GM18517 (cell line): Measurements from ENCODE around the gene SENP8.
"Not testable (repeated sequence)": the region's sequence is repeated elsewhere in the genome, so short reads cannot be mapped to it uniquely, and the experiment has no call there.

Experiments used
- ATAC-seq: cut with Tn5 transposase; IDR thresholded peaks from one replicate; pipeline ENCODE4 v1.9.1; 2021; ENCODE audit warnings: mild to moderate bottlenecking, moderate library complexity; ENCODE audit not compliant: unreplicated experiment

Gene SENP8

DNA sequence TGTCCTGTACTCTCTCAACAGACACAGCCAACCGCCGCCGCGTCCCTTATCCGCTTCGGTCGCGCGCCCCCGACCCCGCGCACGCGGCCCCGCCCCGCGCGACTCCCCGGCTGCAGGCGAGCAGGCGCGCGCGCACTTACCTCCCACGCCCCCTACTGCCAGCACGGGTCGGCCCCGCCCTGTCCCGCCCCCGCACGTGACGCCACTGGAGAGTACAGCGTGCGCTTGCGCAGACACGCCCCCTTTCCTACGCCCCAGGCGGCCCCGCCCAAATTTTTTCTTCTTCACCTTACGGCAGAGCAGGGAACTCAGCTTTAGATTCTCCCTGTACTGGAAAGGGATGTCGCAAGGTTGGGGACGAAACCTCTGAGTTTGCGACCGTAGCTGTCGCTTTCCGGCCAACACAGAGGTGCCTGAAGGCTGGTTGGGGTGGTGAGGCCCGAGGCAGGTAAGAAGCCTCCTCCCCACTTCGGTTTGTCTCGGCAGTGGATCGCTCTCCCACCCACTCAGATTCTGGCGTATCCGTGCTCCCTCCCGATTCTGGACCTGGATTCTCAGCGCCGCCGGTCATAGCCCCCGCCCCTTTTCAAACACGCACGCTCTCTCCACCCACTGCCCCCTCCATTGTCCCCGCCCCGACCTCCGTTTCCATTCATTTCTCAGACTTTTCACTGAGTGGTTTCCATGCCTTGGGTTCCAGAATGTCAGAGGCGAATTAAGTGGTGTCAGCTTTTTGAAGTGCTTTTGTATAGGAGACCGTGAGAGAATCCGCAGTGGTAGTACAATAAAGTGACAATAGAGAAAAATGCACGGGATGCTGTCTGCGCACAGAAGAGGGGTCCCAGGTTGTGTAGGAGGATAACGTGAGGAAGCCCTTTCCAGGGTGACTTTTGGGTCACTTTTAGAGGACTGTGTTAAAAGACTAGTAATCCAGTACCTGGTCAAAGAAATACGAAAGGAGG, at the start of gene SENP8, which contains the start of gene MYO9A:
Gene SENP8 (plus strand): TSS at position 387 of the 962 bp plus-strand sequence. CDS start 21,221 bp downstream, outside the sequence.
Gene MYO9A (minus strand): TSS at position 134 of the 962 bp plus-strand sequence. CDS start 71,587 bp downstream, outside the sequence.
- ATAC-seq = peak; percentile 64

DNA sequence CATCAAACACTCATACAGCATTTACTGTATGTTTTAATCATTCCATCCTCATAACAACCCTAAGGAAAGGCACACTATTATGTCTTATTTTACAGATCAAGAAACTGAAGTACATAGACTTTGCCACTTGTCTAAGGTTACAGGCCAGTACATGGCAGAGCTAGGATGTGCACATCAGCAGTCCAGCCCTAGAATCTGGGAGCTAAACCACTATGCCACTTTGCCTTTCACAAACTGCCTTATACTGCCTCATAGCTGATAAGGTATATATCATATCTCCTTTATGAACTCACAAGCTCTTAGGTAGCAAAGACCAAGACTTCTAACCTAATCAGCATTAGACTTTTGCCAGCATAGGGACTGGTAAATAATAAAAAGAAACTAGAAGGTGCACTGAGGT, 49.3 kb upstream of the SENP8 start:
- no peak for ATAC-seq

DNA sequence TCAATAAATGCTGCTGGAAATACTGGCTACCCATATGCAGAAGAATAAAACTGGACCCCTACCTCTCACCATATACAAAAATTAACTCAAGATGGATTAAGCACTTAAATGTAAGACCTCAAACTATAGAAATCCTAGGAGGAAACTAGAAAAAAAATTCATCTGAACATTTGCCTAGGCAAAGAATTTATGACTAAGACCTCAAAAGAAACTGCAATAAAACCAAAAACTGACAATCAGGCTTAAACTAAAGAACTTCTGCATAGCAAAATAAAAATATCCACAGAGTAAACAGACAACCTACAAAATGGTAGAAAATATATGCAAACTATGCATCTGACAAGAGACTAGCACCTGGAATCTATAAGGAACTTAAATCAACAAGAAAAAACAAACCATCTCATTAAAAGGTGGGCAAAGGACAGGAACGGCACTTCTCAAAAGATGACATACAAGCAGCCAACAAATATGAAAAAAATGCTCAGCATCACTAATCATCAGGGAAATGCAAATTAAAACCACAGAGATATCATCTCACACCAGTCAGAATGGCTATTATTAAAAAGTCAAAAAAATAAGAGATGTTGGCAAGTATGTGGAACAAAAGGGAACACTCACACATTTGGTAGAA, 47.3 kb upstream of the SENP8 start:
- no peak for ATAC-seq

DNA sequence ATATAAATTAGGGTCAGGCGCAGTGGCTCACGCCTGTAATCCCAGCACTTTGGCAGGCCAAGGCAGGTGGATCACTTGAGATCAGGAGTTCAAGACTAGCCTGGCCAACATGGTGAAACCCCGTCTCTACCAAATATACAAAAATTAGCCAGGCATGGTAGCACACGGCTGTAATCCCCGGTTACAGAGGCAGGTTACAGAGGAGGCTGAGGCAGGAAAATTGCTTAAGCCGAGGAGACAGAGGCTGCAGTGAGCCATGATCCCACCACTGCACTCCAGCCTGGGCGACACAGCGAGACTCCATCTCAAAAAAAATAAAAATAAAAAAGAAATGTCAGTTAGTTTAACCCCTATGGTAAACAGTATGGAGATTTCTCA, 46.8 kb upstream of the SENP8 start:
- ATAC-seq = not testable (repeated sequence)

DNA sequence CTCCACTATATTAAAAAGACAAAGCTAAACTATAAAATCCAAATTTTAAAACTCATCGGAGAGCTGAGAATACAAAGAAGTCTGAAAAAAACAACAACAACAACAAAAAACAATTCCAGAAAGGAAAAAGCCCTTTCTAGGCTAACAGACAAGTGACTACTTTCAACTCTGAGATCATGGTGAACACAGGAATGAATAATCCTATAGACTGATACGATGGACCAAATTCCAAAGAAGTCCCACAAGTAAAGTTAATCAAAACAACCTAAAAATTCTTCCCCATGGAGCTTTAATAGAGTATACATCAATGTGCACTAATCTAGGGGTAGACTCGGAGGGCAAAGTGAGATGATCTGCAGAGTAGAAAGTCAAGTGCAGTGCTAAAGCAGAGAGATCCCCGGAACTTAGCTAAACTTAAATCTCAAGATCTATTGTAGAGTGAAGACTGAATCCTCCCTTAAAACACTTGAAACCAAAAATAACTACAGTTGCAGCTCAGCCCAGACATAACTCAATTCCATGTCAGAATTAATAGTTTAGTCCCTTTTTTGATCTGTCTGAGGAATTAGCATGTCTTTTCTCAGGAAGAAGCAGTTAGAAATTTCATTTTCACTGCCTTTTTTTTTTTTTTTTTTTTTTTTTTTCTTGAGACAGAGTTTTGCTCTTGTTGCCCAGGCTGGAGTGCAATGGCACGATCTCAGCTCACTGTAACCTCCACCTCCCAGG, 43.7 kb upstream of the SENP8 start:
- ATAC-seq = no peak

DNA sequence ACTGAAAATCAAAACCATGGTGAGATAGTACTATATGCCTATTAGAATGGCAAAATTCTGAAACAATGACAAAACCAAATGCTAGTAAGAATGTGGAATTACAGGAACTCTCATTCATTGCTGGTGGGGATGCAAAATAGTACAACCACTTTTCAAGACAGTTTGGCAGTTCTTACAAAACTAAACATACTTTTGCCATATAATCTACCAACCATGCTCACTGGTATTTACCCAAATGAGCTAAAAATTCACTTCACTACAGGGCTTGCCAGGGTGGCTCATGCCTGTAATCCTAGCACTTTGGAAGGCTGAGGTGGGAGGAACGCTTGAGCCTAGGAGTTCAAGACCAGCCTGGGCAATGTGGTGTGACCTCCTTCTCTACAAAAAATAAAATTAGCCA, 40.3 kb upstream of the SENP8 start:
- no peak for ATAC-seq

DNA sequence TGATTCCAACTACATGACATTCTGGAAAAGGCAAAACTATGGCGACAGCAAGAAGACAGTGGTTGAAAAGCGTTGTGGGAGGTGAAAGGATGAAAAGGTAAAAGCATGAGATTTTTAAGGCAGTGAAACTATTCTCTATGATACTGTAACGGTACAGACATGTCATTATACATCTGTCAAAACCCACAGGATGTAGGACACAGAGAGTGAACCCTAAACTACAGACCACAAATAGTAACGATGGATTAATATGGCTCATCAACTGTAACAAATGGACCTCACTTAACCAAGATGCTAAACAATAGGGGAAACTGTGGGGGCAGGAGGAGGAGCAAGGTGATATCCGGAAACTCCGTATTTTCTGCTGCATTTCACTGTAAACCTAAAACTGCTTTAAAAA, 39.3 kb upstream of the SENP8 start:
- peak; percentile 90 for ATAC-seq

DNA sequence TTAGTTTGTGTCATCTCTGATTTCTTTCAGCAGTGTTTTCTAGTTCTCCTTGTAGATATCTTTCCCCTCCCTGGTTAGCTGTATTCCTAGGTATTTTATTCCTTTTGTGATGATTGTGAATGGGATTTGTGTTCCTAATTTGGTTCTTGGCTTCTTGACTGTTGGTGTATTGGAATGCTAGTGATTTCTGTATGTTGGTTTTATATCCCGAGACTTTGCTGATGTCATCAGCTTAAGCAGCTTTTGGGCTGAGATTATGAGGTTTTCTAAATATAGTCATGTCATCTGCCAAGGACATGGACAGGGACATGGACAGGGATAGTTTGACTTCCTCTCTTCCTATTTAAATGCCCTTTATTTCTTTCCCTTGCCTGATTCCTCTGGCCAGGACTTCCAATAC, 36.0 kb upstream of the SENP8 start:
- no peak for ATAC-seq

DNA sequence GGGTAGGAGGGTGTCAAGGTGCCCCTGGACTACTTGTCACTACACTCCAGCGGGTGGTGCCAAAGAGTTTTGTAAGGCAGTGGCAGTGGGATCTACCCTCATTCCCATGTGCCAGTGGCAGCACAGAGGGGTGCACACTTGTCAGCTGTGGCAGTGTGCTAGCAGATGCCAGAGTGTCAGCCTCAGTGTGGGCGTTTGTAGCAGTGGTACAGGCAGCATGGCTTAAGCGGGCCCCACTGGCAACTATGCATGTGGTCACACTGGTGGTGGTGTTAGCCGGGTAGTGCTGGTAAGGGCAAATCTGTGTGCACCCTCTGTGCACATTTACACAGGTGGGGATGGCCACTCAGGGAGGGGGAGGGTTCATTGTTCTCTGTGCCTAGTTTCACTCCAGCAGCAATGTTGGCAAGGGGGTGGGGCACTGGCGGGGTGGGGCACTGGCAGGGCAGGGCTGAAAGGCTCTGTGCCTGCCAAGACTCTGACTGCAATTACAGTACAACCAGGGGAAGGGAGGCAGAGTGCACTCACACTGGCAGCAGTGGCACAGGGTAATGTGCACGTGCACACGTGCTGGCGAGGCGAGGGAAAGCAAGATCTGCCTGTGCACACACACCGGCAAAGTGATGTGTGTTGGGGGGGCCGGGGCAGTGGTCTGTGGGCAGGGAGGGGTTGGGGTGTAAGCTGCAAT, 32.0 kb upstream of the SENP8 start:
- no peak for ATAC-seq

DNA sequence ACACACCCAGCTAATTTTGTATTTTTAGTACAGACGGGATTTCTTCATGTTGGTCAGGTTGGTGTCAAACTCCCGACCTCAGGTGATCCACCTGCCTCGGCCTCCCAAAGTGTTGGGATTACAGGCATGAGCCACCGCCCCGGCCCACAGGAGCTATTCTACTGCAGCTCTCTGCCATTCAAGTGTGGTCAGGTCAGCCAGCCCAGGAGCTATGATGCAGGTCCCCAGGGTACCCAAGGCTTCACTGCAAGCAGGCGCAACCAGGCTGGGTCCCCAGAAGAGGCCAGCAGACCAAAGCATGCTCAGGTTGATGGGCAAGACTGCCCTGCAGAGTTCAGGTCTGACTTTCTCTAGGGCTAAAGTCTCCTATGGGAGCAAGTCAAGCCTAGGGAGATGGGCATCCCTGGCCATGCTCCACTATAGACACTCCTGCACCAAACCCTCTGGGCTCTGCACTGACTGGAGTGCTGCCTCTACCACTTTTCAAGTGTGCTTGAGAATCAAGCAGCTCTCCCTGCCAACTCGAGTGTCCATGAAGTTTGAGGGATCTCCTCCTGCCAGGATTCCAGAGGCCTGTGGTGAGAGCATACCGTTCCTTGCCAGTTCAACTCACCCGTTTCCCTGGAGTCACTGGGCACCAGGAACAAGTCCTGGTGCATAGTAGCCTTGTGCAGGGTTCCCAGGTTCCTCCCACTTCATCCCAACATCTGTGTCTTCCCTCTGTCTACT, 31.1 kb upstream of the SENP8 start:
- no peak for ATAC-seq

DNA sequence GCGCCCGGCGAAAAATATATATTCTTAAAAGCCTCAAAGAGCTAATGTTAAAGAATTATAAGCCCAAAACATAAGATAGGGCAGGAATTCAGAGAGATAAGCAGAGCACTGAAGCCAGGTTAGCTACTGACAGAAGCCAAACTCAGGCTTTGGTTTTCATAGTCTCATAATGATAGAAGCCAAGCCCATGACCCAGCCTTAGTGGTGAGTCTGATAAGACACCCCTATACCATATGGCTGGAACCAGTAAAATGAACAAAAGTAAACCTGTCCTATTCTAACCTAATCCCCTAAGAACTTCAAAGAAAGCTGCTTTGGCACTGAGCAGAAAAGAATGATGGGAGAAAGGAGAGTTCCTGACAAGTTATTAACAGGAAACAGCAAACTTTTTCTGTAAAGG, 26.2 kb upstream of the SENP8 start:
- ATAC-seq = no peak

DNA sequence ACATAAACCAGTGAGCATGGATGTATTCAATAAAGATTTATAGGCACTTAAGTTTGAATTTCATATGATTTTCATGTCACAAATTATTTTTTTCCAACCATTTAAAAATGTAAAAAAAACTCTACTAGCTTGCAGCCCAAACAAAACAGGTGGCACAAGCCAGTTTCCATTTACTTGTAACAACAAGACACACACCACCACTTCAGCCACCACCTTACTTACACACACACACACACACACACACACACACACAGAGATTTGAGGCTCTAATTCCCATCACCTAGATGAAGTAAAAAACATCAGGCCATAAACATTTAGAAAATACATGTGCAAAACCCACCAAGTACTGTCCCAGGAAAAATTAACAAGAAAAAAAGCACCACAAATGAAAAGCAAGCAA, 25.5 kb upstream of the SENP8 start:
- no peak for ATAC-seq

DNA sequence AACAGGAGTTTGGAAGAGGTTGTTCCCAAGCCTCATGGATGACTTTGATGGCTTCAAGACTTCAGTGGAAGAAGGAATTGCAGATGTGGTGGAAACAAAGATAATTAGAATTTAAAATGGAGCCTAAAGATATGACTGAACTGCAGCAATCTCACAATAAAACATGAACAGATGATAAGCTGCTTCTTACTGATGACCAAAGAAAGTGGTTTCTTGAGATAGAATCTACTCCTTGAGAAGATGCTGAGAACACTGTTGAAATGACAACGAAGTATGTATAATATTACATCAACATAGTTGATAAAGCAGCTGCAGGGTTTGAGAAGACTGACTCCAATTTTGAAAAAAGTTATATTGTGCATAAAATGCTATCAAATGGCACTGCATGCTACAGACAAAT, 21.4 kb upstream of the SENP8 start:
- ATAC-seq = no peak

DNA sequence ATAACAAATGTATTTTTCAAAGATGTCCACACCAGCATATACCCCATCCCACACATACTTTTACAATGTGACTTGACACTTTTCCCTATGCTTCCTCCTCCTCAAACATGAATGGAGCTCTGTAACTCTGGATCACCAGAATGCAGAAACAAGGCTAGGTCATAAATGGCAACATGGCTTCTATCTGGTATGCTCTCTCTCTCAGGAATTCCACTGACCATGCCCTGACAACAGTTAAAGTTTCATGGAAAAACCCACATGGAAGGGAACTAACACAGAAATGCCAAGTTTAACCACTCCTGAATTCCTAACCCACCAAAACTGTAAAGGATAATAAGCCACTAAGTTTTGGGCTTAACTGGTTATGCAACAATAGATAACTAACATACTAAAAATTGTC, 20.2 kb upstream of the SENP8 start:
- ATAC-seq = no peak

DNA sequence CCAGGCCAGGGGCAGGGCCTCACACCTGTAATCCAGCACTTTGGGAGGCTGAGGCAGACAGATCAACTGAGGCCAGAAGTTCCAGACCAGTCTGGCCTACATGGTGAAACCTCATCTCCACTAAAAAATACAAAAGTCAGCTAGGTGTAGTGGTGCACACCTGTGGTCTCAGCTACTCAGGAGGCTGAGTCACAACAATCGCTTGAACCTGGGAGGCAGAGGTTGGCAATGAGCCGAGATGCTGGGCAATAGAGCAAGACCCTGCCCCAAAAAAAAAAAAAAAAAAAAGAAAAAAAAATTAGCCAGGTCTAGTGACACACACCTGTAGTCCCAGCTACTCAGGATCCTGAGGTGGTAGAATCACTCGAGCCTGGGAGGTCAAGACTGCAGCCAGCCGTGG, 19.0 kb upstream of the SENP8 start:
- no peak for ATAC-seq

DNA sequence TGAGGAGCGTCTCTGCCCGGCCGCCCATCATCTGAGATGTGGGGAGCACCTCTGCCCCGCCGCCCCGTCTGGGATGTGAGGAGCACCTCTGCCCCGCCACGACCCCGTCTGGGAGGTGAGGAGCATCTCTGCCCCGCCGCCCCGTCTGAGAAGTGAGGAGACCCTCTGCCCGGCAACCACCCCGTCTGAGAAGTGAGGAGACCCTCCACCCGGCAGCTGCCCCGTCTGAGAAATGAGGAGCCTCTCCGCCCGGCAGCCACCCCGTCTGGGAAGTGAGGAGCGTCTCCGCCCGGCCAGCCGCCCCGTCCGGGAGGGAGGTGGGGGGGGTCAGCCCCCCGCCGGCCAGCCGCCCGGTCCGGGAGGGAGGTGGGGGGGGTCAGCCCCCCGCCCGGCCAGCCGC, 17.7 kb upstream of the SENP8 start:
- not testable (repeated sequence) for ATAC-seq

DNA sequence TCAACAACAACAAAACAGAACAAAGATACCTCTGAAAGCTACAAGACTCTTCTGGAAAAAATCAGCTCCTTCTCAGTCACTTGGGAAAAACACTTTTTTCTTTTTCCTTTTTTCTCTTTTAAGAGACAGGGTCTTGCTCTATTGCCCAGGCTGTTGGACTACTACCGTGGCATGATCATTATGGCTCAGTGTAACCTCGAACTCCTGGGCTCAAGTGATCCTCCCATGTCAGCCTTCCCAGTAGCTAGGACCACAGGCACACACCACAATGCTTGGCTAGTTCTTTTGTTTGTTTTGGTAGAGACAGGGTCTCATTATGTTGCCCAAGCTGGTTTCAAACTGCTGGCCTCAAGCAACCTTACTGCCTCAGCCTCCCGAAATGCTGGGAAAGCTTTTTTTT, 13.1 kb upstream of the SENP8 start:
- no peak for ATAC-seq

DNA sequence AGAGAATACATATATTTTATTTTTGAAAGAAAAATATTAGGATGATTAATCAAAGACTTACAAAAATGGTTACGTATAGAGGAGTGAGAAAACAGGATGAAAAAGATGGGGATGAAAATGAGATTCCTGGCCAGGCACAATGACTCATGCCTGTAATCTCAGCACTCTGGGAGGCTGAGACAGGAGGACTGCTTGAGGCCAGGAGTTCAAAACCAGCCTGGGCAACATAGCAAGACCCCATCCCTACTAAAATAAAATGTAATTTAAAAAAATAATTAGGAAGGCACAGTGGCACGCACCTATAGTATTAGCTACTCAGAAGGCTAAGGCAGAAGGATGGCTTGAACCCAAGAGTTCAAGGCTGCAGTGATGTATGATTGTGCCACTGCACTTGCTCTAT, 12.1 kb upstream of the SENP8 start:
- ATAC-seq = no peak

DNA sequence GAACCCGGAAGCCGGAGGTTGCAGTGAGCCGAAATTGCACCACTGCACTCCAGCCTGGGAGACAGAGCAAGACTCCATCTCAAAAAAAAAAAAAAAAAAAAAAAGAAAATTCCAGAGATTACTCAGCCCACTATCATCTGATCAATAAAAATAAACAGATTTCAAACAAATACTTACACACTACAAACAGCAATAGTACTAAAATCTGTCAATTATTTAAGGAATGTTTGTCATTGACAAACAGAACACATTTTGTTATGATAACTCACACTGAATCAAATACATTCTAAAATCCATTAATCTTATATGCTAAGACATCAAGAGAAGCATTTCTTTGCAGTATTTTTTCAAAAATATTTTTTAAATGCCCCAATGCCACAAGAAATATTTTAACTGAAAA, 7.8 kb upstream of the SENP8 start:
- ATAC-seq = no peak

DNA sequence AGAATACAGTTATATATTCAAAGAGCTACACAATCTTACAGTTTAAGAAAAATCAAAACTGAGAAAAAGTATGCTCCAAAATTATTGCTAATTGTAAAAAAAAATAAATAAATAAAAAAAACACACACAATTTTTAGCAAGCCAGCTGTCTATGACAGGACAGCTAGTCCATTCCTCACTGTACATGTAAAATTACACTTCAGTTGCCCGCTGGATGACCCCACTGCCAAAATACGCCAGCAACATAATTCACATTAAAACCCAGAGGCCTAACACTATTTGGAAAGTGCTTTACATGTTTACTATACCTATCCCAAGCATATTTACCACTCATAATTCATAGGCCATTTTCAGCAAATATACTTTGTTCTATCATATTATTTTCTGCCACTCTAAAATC, 6.1 kb upstream of the SENP8 start:
- no peak for ATAC-seq
